ENCODE results near the gene GLDN.

DNA sequence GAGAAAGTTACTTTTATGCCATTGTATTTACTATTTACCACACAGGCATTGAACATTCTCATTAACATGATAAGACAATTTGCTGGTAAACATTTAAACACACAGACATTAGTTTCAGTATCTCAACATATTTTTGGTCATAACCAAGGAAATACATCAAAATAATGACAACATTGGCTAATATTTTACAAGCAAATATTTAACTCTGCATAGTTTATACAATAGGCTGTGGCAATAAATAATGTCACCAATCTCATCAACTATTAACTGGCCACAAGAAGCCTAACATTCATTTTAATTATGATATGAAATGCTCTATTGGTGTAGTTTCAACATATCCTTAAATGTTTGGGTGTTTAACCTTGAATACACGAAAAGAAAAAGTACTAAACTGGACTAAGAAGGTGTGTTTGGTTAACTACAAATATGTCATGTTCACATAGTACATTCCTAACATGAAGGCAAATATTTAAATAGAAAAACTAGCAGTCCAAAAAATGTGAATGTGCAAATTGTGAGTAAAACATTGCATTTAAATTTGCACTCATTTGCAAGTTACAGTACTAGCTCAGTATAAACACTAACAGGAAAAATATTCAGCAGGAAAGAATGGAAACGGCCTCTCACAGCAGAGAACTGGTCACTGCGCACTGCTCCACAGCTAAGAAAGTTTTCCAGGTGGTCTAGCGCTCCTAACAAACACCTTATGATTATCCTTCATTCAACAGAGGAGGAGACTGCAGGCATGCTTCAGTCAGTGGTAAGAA is 106.6 kb downstream of the GLDN start:
- TF ChIP-seq ZFX (IDR thresholded peaks at IDR 0.05): no peak
- TF ChIP-seq, protein P1, sequence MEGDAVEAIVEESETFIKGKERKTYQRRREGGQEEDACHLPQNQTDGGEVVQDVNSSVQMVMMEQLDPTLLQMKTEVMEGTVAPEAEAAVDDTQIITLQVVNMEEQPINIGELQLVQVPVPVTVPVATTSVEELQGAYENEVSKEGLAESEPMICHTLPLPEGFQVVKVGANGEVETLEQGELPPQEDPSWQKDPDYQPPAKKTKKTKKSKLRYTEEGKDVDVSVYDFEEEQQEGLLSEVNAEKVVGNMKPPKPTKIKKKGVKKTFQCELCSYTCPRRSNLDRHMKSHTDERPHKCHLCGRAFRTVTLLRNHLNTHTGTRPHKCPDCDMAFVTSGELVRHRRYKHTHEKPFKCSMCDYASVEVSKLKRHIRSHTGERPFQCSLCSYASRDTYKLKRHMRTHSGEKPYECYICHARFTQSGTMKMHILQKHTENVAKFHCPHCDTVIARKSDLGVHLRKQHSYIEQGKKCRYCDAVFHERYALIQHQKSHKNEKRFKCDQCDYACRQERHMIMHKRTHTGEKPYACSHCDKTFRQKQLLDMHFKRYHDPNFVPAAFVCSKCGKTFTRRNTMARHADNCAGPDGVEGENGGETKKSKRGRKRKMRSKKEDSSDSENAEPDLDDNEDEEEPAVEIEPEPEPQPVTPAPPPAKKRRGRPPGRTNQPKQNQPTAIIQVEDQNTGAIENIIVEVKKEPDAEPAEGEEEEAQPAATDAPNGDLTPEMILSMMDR (conservative IDR thresholded peaks at IDR 0.05): no peak
